ENCODE results near the gene COL8A2.
A peak's percentile ranks its signal among the peaks of the same experiment; 100 is the strongest.

Gene COL8A2

DNA sequence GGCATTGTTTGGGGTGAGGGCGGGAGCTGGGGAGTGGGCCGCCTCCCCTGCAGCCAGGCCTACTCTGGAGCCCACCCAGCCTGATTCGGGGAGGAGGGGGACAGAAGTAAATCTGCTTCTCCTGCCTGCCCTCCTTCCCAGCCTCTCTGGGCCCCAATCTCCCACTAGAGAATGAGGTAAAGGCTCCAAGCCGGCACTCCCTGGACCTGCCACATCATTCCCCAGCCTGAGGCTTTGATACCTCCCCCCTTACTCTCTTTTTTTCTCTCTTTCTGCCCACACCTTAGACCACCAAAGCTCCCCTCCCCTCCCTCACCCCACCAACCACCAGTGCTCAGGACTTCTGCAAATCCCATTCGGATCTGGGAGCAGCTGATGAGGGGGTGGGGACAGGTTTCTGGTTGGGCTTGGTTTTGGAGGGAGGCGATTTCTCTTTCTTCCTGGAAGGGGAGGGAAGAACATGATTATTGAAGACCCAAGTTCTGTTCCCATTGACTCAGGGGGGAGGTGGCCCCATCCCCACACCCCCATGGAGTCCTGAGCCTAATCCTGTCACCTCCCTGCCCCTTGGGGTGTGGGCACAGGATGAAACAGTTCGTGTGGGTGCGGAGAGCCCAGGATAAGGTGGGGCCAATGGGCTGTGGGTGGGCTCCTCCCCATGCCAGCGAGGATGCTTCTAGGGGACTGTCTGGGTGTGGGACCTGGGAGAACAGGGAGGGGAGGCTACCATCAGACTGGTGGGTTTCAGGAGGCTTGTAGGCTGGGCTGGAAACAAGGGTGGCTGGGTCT lies 32.3 kb upstream of the COL8A2 start:
- no peak for DNase-seq

DNA sequence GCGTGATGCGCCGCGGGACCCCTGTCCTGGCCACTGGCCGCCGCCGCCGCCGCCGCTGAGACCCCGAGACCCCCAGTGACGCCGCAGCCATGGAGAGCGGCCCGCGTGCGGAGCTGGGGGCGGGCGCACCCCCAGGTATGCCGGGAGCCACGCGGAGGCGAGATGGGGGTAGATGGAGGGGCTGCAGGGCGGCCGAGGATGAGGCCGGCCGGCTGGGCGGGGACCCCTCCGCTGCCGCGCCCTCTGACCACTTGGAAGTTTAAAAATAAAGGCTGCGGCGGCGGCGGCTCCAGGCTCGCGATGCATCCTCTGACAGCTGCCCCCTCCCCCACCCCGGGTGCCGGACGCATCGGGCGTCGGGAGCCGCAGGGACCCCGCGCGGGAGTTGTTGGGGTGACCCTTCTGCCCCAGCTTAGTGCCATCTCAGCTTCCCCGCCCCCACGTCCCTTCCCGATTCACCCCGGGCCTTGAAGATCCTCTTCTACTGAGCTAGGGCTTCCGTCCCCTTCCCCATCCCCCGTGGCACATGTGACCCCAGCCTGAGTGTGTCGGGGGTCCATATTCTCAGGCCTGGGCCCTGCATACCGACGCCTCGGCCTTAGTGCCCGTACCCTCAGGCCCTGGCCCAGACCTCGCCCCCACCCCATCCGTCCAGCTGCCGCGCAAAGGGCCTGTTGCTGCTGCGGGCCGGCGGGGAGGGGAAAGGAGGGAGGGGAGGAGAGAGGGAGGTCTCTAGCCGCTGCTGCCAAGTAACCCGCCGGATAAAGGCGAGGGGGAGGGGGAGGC lies 31.5 kb upstream of the COL8A2 start:
- DNase-seq = peak; percentile 56

DNA sequence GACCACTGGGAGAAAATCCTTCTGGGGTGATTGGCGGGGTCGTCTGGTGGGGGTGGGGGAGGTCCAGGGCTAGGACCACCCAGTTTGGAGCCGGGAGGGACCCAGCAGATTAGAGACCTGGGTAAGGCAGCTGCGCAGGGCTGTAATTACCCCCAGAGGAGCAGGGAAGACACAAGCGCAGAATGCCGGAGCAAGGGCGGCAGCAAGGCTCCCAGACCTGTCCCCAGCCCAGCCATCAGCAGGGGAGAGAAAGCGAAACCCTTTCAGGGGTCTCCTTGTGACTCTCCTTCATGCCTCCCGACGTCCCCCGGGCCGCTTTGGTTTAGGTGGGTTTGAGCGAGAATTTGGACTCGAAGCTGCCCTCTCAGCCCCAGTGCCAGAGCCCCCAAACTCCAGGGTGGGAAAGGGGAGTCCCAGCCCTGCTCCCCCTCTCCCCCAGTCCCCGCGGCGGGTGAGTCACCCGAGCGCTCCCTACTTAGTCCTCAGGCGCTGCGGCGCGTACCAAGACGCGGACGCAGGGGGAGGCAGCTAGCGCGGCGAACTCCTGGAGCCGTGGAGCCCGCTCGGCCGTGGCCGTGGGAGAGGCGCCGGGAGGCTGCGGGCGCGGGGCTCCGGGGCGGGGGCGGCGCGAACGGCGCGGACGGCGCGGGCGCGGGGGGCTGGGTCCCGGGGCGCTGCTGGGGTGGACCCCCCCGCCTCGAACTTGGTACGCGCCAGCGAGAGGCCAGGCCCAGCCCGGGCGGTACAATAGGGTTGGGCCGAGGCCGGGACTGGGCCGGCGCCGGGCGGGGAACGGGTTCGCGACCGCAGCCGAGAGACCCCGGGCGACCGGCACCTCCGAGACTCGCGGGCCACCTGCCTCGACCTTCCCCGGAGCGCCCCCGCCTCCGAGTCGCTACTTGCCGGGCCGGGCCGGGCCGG lies 30.6 kb upstream of the COL8A2 start, which contains the start of gene MAP7D1:
Gene MAP7D1, plus strand, starts transcription at position 753 of the 921 bp plus-strand sequence. CDS start 258 bp downstream, outside the sequence.
- peak; percentile 78 for DNase-seq

DNA sequence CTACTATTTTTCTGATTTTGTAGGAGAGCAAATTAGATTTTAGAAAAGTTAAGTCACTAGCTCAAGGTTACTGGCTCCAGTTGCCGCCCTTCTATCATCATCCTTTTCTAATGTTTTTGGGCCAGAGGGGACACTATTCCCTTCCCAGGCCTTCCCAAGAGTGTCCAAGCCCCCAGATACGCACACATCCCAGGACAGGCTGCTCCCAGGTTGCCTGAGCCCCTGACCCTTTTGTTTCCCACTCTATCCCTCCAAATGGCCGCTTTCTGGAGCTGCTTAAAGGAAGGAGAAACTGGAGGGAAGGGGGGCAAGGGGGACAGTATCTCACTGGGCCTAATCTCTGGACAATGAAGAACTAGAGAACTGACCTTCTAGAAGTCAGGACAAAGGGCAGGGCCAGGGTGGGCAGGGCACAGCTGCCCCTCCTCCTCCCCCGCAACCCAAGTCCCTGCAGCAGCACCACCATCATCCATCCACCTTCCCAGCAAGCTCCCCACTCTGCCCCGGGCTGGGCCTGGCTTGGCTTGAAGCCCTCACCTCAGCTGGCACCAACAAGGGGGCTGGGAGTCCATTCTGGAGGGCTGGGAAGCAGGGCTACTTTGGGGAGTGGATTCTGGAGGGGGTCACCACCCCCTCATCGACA lies 29.9 kb upstream of the COL8A2 start:
- peak; percentile 41 for DNase-seq

DNA sequence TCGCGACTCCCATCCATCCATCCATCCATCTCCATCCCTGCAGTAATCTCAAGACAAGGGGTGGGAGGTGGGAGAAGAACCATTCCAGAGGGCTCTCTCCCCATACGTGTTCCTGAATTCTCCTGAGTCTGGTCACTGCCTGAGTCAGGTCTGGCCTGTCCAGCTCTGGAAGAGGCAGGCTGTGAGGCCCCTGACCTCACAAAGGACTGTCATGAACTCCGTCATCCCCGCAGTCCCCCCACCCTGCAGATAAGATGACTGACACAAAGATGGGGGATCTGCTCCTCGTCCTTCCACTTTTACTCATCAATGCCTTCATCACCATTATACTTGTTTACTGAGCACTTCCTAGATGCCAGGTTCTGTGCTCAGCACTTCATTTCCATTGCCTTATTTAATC lies 29.3 kb upstream of the COL8A2 start:
- DNase-seq = no peak

DNA sequence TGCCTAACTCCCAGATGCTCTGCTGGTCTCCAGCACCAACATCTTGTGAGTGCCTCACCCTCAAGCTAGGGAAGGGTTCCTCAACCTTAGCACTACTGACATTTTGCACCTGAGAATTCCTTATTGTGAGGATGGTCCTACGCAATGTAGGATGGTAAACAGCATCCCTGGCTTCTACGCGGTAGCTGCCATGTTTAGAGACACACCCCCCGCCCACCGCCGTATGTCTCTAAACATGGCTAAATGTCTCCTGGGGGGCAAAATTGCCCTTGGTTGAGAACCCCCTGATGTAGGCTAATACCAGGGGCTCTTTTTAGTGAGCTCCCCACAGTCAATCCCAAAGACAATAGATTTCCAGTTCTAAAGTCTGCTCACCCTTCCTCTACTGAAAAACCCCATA lies 28.5 kb upstream of the COL8A2 start:
- no peak for DNase-seq

DNA sequence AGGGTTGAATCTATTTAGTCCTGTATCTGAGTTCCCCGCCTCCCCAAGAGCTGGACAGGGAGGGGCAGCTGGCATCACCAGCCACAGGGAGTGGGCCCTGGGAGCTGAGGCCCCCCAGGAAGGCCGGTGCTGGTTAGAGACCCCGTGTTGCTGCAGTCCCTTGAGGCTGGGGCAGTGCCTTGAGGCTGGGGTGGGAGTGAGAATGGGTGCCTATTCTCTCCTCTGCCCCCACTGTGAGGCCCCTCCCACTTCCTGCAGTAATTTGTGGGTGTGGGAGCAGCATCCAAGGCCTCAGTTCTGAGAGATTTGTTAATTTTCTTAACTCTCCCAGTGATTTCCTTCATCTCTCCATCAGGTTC lies 26.8 kb upstream of the COL8A2 start:
- DNase-seq = no peak

DNA sequence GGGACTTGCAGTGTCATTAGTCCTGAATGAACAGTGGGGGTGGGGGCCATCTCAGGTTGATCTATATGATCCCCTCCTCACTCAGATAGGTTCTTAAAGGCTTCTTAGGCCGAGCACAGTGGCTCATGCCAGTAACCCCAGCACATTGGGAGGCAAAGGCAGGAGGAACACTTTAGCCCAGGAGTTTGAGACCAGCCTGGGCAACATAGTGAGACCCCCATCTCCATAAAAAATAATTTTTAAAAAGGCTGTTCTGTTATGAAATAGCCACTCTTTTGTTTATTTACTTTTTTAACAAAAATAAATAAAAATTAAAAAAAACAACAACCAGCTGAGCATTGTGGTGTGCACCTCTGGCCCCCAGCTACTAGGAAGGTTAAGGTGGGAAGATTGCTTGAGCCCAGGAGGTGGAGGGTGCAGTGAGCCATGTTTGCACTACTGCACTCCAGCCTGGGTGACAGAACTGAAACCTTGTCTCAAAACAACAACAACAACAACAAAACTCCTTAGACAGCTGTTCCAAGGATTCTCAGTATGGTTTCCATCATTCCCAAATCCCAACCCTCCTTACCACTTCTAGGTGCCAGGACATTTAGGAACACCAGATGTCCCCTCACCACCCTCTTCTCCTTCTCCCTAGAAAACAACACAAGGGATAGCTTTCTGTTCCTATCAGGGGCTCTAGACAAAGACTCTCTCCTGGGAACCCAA lies 26.3 kb upstream of the COL8A2 start:
- DNase-seq = no peak

DNA sequence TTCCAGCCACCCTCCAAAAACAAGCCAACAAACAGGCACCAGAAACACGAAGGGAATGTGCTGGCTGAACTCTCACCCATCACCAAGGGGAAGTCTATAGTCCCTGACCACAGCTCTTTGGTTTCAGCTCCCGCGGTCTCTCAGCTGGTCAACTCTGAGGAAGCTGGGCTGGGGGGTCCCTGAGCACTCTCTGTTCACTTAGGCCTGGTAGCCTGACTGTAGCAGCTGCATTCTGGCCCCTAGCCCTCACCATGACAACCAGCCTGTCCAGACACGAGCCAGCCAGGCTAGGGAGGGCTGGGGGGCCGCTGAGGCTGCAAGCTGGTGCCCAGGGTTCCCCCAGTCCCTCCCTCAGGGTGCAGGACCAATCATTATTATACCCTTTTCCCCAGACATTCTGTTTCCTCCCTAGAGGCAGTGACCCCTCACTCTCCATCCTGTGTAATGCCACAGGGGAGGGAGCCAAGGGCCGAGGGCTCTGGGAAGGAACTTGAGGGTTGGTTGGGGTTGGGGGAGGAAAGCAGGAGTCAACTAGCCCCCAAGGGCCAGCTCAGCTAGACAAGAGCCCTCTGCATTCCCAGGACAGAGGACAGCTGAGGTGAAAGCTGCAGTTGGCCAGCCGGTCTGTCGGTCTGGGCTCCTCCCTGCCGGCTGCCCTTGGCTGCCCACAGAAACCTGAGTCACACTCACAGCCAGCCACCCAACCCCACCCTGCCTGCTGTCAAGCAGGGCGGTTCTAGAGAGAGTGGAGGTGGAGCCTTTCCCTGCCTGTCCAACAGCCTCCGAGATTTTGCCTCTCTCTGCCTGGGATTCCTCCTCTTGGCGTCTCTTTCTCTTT lies 25.5 kb upstream of the COL8A2 start:
- peak; percentile 79 for DNase-seq

DNA sequence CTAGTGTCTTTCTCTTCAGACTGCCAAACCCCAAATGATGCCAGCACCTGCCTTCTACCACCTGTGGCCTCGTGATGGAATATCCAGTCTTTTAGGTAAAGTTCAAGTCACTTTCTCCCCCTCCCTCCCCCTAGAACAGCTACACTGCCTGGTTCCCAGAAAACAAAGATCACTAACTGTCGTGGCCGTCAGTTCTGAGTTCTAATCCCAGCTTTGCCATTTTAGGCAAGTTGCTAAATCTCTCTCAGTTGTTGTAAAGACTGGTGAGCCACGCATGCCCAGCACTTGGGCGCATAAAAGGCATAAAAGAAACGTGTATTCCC lies 24.9 kb upstream of the COL8A2 start:
- no peak for DNase-seq

DNA sequence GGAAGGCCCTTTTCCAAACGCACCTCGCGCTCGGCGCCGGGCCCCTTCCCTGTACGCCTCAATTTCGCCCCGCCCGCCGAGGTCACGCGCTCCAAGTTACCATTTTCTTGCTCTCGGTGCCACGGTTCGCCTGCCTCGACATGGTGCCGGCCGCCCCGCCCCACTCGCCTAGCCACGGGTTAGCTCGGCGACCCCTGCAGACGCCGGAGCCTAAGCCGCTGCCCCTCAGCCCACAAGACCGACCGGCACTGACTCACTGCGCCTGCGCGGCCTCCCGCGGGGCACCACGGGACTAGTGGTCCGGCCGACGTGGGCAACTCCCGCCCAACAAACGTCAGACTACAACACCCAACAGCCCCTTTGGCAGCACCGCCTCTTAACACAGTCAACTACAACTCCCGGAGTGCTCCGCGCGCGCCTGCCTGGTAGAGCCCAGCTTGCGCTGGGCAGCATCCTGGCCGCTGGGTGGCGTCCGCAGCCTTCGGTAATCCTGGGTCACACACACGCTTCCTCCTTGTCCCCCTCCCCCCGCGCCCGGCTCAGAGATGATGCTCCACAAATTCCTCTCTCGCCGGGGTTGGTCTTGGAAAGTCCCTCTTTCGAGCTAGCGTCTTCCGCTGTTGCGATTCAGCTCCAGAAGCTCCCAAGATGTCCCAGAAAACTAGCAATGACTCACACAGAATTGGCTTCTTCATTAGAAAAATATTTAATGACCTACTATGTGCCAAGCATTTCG lies 24.4 kb upstream of the COL8A2 start, which contains the start of gene TRAPPC3:
Gene TRAPPC3, minus strand, starts transcription at position 250 of the 736 bp plus-strand sequence. Its CDS starts 108 bp downstream, at position 142.
- DNase-seq = peak; percentile 100

DNA sequence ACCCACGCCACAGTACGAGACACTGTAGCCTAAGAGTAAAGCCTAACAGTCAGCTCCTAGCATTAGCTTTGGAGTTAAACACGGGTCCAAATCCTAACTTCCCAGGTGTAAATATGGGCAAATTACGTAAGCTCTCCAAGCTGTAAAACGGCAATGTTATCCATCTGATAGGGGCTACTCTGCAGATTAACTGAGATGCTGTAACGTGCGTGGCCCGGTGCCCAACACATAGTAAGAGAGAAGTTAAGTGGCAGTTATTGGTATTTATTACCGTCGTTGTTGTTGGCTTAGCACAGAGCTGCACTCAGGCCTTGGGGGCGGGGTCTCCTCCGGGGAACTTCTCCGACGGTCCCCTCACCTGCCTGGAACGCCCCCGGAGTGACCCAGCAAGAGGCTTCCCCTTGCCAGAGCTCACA lies 23.8 kb upstream of the COL8A2 start:
- DNase-seq = no peak

DNA sequence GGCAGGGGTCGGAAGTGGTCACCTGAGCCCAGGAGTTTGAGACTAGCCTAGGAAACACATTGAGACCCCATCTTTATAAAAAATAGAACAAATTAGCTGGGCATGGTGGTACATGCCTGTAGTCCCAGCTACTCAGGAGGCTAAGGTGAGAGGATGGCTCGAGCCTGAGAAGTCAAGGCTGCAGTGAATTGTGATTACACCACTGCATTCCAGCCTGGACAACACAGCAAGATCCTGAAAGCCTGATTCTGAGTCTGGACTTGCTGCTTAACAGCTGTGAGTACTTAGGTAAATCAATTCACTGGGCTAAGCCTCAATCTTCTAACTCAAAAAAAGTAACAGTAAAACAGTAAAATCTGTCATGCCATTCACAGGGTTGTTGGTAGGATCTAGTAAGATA lies 19.4 kb upstream of the COL8A2 start:
- DNase-seq = no peak

DNA sequence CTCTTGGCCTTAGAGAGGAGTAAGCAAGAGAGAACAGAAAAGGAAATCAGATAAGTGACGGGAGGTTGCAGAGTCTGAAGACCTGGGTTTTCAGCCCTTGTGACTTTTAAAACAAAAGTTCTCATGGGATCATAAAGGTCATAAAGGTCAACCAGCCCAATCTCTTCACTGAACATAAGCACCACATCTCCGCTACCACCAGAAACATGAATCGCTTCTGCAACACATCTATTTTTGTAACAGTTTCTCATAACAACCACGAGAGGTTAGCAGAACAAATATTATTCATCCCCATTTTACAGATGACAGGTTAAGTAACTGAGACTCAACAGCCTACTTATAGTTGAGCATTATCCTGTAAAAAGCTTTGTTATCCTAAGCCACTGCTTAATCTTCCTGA lies 18.4 kb upstream of the COL8A2 start:
- no peak for DNase-seq

DNA sequence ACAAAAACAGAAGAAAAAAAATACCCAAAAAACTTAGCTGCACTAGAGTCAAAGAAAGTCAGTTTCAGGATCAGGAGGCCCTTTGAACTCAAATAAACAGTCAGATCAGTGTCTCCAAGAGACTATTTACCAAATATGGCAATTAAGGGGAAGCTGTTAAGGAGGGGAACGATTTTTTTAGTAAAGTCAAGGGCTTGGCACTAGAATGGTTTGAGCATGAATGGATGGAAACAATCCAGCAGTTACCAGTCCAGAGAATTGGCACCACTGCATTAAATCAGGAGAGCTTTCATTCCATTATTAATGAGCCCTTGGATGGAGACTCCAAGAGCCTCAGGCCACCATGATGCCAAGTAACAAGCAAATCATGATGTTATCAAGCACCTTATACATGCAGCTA lies 17.1 kb upstream of the COL8A2 start:
- peak; percentile 73 for DNase-seq

DNA sequence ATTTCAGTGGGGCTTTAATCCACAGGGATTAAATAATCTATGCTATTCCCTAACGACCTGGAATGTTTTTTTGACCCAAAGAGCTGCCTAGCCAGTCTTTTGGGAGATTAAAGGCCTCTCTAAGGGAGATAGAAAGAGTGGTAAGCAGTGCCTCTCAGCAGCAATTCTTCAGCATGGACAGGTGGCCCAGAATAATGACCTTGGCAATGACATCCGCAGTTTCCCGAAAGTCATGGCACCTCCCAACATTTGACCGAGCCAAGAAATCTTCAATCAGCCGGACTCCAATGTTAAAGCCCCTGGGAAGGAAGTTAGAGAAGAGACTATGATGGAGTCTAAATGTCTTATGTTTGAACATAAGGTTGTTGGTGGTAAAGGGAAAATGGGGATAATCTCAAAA lies 14.5 kb upstream of the COL8A2 start:
- DNase-seq = no peak

DNA sequence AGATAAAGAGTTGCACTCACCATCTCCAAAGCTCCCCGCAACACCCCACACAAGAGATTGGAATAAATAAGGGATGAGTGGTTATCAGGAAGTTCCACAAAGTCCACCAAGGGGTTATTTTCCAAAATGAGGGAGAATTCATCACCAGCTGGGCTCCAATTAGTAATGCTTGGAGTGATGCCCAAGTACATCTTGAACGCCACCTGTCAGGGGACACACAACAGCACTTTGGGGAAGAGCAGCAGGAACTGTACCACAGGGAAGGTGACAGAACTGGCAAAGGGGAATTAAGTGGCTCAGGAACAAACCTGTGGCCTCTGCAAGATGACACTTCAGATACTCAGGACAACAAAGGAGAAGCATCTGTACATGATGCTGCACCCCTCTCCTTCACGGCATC lies 12.8 kb upstream of the COL8A2 start:
- peak; percentile 46 for DNase-seq

DNA sequence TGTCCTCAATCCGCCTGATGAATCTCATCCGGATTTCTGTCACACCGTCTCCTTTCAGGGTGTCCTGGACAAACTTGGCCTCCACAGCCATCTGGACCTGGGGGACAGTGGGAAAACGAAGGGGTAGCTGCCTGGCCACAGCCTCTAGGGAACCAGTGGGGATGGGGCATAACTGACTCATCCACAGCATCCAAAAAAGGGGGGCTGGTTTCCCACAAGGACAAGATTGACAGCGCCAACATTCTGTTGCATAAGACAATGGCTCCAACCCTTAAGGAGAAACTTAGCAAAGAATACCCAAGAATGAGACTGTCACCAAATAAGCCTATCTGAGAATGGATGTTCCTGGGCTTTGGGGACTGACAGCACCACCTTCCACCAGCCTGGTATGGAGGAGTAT lies 12.2 kb upstream of the COL8A2 start:
- no peak for DNase-seq

DNA sequence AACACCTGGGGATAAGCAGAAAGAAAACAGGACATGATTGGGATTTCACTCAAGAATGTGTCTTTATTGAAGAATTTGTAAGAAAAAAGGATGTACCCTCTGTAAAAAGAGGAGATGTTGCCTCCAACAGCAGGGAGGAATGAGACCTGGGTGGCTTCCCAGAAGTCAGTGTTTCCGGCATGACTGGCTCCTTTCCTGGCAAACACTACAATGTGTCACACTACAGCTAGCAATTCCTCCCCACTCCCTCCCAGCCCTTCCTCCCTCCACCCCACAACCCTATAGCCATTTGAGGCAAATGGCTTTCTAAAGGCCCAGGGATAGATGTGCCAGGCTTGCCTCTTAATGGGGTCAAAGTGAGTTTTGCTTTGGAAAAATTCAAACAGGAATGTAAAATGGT lies 11.5 kb upstream of the COL8A2 start:
- no peak for DNase-seq

DNA sequence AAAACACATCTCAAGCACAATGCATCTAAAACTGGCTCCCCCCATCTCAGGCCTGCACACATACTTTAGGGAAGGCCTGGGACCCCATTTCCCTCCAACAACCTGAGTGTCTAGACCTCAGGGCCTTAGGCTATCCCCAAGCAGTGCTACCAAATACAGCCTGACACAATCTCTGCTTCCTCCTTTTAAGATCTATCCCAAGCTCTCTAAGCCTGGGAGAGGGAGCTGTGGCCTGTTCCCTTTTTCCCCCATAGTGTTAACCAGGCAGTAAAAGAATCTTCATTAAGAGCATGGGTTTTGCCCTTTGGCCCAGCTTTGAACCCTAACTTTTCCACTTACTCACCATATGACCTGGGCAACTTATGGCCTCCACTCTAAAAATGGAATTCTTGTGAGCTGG lies 10.8 kb upstream of the COL8A2 start:
- no peak for DNase-seq

DNA sequence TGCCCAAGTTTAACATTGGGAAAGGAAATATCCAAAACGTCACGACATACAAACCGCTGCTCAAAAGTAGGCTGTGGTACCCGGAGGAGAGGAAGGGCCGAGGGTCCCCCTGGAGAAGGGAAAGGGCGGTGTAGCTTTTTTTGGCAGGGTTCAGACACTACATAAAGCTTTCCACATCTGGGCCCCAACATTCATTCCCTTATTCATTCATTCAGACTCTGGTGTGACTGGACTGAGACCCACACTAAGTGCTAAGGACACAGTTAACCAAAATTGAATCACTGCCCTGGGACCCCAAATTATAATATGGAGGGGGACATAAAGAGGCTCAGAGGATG lies 10.3 kb upstream of the COL8A2 start:
- no peak for DNase-seq
